ENCODE measurements around the gene MTERF4.

MTERF4 gene, protein sequence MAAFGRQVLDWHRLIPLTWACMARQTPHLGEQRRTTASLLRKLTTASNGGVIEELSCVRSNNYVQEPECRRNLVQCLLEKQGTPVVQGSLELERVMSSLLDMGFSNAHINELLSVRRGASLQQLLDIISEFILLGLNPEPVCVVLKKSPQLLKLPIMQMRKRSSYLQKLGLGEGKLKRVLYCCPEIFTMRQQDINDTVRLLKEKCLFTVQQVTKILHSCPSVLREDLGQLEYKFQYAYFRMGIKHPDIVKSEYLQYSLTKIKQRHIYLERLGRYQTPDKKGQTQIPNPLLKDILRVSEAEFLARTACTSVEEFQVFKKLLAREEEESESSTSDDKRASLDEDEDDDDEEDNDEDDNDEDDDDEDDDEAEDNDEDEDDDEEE

DNA sequence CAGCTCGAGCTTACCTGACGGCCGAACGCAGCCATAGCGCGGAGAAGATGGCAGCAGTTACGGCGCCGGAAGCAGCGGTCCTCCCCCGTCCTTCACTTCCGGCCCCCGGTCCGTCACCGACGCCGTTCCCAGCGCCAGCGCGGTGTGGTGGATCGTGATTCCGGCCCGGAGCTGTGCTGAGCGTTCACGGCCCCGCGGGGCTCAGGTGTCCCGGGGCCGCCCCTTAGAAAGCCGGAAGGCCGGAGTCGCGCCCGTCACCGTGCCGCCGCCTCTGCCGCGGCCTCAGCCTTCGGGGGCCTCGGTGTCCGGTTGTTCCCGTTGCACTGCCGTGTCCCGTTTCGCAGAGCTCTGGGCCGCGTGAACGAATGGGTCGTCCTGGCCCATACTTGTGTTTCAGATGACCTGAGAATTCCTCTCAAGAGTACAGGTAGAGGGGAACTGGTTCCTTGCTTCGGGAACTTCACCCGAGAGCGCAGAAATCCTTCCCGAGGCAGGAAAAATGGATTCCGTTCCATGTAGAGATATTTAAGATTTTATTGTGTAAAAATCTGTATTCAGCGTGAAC is at the start of gene MTERF4:
TSS of gene MTERF4 (minus strand) at position 49 of the 565 bp plus-strand sequence. CDS start at position 35, 14 bp downstream.
- DNase-seq (ENCODE audit: low read depth), result peak; percentile 78

DNA sequence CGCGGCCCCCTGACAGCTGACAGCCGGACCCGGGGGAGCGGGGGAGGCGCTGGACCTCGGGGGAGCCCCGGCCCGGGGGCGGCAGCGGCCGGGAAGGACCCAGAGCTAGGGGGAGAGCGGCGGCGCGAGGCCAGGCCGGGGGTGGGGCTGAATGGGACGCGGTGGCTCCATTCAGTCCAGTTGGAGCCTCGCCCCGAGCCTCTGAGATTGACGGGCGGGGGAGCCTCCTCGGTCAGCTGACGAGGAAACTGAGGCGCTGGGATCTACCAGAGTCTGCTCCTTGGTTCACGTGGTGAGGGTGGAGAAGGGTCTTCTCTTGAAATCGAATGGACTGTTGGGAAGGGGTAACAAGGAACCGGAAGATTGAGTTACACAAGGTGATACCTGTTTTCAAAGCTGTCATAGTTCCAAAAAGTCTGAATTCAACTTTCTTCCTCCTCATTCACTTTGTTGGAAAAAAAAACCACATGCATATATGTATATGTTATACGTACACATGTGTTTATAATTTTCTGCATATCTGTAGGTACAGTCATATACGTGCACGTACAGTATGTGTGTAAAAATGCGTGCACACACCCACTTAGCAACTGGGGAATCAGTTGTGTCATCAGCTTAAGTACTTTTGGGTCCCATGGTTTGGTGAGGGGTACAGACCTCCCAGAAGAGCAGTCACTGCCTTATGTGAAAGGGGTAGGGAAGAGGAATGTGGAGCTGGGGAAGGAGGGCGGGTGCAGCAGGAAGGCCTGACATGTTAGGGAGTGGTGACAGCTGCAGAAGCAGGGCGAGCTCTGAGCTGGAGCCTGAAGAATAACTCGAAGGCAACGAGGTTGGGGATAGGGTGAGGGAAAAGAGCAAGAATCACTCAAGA is 48.8 kb upstream of the MTERF4 start:
- no peak for DNase-seq (ENCODE audit: low read depth)

DNA sequence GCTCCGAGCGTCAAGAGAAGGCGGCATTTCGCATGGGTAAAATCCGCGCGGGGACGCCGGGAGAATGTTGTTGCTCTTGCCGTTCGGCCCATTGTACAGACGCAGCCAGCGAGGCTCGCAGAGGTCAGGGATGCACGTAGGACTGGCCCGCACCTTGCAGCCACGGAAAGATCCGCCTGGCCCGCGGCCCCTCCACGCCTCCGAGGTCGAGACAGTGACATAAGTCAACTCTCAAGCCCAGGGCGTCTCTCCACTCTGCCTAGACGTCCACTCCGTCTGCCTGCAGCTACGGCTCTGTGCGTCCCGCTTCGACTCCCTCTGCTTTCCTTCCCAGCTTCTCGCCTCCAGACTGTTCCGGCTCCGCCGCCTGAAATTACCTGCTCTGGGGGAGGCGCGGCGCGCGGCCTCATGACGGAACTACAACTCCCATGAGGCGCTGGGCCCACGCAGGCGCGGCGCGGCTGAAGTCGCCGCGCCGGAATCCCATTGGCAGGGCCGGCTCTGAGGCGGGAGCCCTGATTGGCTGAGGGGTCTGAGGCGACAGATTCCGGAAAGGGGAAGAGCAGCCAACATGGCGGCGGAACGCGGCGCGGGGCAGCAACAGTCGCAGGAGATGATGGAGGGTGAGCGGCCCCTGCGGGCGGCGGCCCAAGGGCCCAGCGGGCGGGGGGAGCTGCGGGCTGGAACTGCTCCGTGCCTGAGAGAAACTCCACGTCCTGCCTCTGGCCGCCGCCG is 48.0 kb upstream of the MTERF4 start, which contains the start of gene PPP1R7:
TSS of gene PPP1R7 (plus strand) at position 543 of the 735 bp plus-strand sequence. CDS start at position 572, 29 bp downstream.
- DNase-seq (ENCODE audit: low read depth), result peak; percentile 93

DNA sequence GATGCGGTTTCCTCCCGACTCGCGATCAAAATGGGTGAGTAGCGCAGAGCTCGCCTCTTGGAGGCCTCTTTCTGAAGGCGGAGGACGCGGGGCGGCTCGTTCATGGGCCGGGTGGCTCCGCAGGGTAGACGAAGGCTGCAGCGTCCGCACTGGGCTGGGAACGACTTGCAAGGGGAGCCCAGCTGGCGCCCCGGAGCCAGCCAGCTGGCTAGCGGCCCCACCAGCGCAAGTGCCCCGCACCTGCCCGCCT is 47.5 kb upstream of the MTERF4 start:
- DNase-seq (ENCODE audit: low read depth), result no peak

DNA sequence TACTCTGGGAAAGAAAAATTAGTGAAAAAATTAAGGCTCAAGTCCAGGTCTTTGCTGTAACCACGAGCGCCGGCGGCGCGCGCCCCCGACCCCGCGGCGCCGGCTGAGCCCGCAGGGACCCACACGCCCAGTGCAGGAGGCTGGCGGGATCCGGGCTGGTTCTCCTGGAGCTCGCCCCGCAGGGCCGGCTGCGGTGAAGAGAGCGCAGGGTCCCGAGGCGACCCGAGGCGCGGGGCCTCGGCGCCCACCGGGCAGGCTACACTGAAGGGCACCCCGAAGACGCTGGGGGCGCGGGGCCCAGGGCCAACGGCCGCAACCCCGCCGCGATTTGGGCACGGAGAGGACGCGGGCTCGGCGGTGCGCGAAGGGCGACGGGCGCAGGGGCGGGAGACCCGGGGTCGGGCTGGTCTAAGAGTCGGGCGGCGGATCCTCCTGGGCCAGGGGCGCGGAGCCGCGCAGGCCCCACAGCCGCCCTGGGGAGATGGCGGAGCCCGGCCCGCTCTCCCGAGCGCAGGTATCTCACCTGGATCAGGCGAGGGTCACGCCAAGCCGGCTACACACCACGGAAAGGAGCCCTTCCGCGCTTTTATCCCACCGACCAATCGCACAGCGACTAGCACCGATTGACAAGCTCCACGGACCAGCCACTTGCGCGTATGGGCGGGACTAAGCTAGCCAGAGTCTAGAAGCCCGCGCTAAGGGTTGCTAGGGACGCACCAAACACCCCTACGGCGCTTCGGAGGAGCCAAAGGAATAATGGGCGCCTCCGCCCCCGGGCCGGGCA is 47.0 kb upstream of the MTERF4 start, which contains the start of gene PASK:
TSS of gene PASK (minus strand) at position 582 of the 784 bp plus-strand sequence. CDS start 6,440 bp downstream, outside the sequence.
- DNase-seq (ENCODE audit: low read depth), result peak; percentile 81

DNA sequence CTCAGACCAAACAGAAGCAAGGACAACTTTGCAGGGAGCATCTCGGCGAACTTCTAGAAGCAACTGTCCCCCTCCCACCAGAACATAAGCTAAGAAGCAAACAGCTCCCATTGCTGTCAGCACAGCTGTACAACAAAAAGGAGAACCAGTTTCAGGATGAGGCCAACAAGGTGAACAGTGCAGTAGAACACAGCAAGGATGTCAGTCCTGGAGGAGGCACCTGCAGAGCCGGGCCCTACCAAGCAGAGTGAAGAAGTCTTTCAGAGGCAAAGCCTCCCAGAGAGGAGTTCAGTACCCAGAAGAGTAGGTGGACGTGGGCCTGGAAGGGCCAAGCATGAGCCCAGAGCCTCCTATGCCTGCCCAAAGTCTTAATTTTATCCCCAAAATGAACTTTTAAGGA is 46.2 kb upstream of the MTERF4 start:
- no peak for DNase-seq (ENCODE audit: low read depth)

DNA sequence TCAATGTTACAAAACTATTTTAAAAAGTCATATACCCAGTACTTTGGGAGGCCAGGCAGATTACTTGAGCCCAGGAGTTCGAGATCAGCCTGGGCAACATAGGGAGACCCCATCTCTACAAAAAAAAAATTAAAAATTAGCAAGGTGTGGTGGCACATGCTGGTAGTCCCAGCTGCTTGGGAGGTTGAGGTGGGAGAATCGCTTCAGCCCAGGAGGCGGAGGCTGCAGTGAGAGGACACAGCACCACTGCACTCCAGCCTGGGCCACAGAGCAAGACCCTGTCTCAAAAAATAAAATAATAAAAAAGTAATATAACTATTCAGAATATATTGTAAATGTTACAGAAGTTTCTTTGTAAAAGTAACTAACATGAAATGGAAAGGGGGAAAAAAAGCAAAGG is 45.2 kb upstream of the MTERF4 start:
- DNase-seq (ENCODE audit: low read depth), result no peak

DNA sequence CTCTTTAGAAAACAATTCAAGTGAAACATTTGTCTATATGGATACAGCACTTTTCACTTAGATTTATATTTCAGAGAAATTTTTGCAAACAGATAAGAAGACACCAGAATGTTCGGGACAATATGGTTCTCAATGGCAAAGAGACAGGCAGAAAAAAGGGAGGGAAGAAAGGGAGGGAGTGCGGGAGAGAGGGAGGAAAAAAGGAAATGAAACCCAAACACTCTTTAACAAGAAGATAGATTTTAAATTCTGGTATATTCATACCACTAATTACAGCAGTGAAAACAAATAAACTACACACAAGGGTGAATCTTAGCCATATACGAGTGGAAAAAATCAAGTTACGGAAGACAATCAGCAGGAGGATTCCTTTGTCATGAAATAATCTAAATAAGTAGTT is 44.2 kb upstream of the MTERF4 start:
- no peak for DNase-seq (ENCODE audit: low read depth)

DNA sequence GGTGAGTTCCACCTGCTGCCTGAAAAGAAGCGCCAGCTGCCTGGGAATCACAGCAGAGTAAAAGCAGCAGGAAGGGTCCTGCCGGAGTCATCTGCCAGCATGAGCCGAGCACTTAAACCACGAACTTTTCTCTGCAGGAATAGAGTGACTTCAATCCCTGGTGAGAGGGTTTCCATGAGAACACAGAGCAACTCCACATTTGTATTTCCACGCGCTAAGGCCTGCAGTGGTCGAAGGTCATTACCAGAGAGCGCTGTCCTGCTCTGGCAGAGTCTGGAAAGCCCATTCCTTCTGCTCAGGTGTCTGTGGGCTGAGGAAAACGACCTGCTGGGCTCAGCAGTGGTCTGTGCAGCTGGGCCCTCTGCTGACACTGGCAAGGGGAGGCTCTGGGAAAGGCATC is 40.5 kb upstream of the MTERF4 start:
- DNase-seq (ENCODE audit: low read depth), result no peak

DNA sequence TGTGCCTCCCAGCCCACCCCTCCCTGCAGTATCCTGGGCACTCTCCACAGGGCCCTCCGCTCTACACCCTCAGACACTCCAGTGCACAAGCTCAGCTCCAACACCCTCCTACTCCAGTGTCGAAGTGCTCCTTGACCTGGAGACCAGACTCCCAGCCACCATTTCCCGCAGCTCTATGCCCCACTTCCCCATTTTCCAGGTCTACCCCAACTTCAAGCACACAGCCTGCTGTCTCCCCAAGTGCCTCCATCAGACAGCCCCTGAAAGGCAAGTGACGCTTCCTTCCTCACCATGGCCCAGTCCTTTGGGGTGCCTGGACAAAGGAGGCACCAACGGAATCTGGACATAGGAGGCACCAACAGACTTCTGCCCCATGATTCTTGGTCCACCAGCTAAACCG is 40.0 kb upstream of the MTERF4 start:
- no peak for DNase-seq (ENCODE audit: low read depth)

DNA sequence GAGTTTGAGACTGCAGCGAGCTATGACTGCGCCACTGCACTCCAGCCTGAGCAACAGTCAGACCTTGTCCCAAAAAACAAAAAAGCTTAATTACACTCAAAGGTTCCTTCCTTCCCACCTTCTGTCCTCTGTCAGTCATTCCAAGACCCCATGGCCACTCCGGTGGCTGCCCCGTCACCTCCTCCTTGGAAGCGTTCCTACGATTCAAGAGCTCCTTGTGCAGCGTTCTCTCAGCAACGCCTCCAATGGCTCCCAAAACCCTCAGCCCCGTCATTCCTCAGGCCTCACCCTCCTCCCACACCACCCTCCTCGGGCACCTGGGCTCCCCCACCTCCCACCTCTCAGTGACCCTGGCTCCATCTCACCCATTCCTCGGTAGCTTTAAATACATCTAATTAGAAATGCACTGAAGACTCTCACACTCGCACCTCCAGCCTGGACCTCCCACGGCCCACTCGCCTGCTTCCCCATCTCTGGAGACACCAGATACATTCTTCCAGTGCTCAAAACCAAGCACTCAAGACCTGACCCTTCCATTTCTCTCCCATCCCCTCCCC is 39.2 kb upstream of the MTERF4 start:
- DNase-seq (ENCODE audit: low read depth), result no peak

DNA sequence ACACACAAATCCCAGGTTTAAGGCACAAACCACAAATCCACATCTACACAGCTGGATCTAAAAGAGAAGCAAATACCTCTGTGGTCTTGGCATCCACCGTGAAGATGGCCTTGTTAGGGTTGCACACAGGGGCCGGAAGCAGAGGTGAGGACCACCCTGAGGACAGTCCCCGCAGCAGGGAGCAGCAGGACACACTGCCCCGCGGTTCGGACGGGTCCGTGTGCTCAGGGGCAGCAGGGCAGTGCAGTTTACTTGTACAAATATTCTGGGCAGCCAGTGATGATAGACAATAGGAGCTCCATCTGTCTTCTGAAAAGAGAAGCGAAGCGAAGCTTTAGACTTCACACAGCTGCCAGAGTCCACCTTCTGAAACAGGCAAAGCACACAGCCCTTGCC is 38.4 kb upstream of the MTERF4 start:
- DNase-seq (ENCODE audit: low read depth), result no peak

DNA sequence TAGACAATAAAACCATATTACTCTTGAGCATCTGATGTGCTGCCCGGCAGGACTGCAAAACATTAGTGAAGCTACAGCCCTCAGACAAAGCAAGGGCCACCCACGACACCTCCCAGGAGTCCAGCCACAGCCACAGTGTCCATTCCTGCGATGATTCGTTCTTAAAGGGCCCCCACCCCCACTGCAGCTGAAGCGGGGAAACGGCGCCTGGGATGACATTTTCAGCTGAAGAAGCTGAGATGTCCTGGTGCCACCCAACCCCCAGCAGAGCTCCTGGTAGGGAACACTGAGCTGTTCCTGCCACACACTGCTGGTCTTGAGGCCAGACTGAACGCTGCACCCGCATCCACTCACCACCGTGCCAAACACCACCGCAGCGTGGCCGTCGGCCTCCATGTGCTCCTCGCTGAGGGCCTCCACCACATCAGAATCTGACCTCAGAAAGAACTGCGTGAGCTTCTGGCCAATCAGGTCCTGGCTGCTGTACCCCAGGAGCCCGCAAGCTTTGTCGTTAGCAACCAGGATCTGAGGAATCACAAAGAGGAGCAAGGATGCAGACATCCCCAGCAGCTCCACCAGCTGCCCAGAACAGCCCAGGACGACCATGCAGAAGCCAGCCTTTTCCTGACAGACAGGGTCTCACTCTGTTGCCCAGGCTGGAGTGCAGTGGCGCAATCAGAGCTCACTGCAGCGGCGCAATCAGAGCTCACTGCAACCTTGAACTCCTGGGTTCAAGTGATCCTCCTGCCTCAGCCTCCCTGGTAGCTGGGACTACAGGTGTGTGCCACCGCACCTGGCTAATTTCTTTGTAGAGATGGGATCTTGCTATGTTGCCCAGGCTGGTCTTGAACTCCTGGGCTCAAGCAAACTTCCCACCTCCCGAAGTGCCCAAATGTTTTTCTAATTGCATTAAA is 37.7 kb upstream of the MTERF4 start:
- DNase-seq (ENCODE audit: low read depth), result no peak

DNA sequence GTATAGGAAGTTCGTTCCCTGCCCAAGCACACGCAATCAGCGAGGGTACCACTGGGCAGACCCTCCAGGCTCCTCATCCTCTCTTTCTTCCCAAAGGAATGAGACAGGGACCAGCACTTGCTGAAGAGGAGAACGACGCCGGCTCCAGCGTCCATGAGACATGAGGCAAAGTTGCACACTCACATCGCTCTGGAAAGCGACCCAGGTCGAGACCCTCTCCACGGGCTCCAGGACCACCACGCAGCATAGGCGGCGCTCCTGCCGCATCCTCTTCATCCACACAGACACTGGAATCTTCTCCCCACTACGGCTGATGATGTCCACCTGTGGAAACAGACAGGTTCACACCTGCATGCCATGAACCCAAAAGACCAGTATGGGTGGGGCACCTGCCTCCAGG is 36.4 kb upstream of the MTERF4 start:
- DNase-seq (ENCODE audit: low read depth), result no peak

DNA sequence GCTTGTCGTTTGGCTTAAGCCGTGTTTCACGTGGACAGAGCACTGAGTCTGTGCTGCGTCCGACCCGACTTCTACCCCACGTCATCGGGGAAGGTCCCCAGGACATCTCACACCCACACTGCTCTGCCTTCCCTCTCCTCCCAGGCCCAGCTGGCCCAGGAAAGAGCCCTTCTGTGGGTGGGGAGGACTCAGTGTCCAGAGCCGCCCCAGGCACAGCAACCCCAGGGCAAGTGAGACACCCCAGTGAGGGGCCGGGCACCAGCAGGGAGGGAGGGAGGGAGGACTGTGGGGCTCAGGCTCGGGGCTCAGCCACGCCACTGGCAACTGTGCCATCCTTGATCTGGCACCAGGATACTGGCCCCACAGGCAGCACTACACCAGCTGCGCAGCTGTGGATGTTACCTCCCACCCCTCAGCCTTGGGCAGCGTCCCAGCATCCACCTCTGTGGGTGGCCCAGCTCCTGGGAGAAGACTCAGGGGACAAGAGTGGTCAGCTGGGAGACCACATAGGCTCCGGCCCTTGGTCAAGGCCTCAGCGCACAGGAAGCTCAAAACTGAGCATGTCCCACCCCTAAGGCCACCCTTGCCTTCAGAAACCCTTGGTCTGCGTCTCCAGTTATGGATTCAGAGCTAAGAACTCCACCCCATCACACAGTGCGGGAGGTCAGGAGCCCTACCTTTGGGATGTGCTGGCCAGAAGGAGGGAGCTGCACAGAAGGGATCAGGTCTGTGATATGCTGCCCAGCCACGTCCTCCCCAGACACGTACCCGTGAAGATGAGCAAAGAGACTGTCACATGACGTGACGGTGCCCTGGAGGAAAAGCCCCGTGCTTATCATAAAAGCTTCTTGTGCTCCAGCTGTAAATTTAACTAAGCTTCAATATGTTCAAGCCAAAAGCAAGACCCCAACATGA is 35.4 kb upstream of the MTERF4 start:
- DNase-seq (ENCODE audit: low read depth), result no peak

DNA sequence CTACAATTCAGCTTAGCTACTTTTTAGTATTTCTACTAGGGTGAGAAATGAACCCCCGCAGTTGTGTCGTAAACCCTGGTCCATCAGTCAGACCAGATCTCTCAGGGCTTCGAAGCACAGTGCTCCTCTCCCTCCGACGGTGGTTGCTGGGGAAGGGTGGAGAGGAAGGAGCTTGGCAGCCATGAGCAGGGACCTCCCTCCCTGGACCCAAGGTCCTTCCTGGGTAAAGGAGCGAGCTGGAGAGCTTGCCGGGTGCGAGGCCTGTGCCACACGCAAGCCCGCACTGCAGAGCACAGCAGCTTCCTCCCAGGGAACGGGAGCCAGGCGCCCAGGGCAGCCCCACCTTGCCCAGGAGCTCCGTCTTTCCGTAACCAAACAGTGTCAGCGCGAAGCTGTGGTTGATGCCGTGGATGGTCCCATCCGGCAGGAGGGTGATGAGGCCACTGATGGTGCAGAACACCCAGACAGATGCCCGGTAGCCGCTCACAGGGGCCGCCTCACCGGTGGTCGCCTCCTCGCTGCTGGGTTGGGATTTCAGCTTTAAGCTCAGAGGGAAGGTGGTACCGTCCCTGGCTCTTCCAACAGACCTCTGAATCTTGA is 34.7 kb upstream of the MTERF4 start:
- no peak for DNase-seq (ENCODE audit: low read depth)

DNA sequence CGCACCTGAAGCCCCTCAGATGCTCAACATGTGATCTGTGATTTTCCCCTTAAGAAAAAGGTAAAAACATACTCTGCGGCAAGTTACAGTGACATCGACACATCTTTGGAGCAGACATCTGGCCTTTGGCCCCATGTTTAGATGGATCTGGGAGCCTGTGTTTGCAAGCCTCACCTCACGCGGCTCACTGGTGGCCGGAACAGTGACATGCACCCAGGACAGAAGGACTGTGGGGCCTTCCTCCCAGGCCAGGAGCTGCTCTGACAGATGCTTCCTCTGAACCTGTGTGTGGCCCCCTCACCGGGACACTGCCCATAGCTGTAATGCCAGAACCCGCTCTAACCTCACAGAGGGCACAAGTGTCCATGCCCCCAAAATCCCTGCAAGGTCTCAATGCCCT is 34.1 kb upstream of the MTERF4 start:
- DNase-seq (ENCODE audit: low read depth), result no peak

DNA sequence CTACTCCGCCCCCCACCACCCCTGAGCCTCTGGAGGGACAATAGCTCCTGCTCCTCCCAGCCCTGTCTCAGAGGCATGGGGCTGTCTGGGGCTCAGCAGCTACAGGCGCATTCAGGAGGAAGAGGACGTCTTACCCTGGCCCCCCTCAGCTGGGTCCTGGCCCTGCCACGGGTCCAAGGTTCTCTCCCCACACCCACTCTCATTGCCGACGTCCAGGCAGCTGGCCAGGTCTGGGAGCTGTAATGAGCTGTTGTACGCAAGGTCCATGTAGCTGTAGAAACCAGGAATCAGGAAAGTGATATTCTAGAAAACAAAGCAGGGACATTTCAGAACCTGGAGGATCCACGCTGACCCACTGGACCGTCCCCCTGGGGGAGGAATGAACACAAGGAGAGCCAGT is 33.6 kb upstream of the MTERF4 start:
- DNase-seq (ENCODE audit: low read depth), result no peak

DNA sequence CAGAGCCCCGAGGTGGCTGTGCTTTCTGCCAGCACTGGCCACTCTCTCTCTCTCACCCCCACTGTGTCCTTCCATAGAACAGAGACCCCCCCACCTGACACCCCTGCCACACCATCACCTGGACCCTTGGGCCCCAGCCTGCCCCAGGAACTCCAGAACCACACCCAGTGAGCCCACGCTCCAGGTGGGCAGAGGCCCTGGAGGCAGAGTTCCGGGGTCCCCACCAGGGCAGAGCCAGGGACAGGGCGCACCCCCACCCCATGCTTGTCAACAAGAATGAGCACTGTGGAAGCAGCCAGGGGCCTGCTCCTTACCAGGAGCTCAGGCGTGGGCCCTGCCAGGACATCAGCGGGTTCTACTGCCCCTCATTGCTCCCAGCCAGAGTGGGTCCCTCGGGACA is 32.6 kb upstream of the MTERF4 start:
- DNase-seq (ENCODE audit: low read depth), result no peak

Measured in stimulated activated CD8-positive, alpha-beta memory T cell treated with anti-CD3 and anti-CD28 coated beads, Interleukin-12 subunit alpha, Interleukin-12 subunit beta, amount 100 ng/mL, for 4 hours (primary cell).